Panc1 (cell line): ENCODE data around the gene ETNK1. TPM values are rescaled to one million over a fixed set of nuclear protein-coding genes. Genes with fewer than 3 reads are reported as not detected.
"Not testable (repeated sequence)": the region's sequence is repeated elsewhere in the genome, so short reads cannot be mapped to it uniquely, and the experiment has no call there.

Experiments used
- ATAC-seq: fragments of 200-7000 bp; cut with Tn5 transposase; 2 replicates; pipeline ENCODE4 v1.9.1; 2020; ENCODE audit warnings: mild to moderate bottlenecking, moderate library complexity
- BruUV-seq: library from RNA; stranded (reverse); fragments of 400-500 nt; replicated peaks from 2 replicates; lab custom pipeline; 2021; lab: Mats Ljungman, UMichigan
- CTCF ChIA-PET: fragments of 300-600 bp; sonication (Branson Sonifier 250); formaldehyde crosslinking; loops from one replicate; lab custom pipeline; 2022; ENCODE audit warnings: antibody characterized with exemption; lab: Charles Lee
- POLR2A ChIA-PET: fragments of 300-600 bp; sonication (Branson Sonifier 250); formaldehyde crosslinking; loops from one replicate; lab custom pipeline; 2022; ENCODE audit warnings: antibody characterized with exemption; lab: Charles Lee
- DNase-seq: peaks from one replicate; pipeline ENCODE4 v3.0.0-alpha.2; 2010; ENCODE audit warnings: low read depth, low spot score
- H3K27ac ChIP-seq: 2 replicates; pipeline ENCODE4 v1.5.1; 2011; ENCODE audit warnings: mild to moderate bottlenecking, low read length, inconsistent platforms
- H3K27me3 ChIP-seq: fragments of 200-500 bp; sonication (Bioruptor generic); 2 replicates; pipeline ENCODE4 v1.6.0; 2014; ENCODE audit warnings: low read length, inconsistent platforms; ENCODE audit not compliant: control insufficient read depth, insufficient read depth
- H3K36me3 ChIP-seq: fragments of 200-500 bp; sonication (Bioruptor generic); 2 replicates; pipeline ENCODE4 v1.5.1; 2014; ENCODE audit warnings: inconsistent platforms, mild to moderate bottlenecking, low read length, moderate library complexity; ENCODE audit not compliant: control insufficient read depth, insufficient read depth
- H3K4me1 ChIP-seq: 2 replicates; pipeline ENCODE4 v1.5.1; 2011; ENCODE audit warnings: inconsistent platforms, mild to moderate bottlenecking, low read length, moderate library complexity; ENCODE audit not compliant: control insufficient read depth, insufficient read depth
- H3K4me3 ChIP-seq, 2 experiments: 2 replicates each; pipeline ENCODE4 v1.5.1; 2011 to 2012; ENCODE audit warnings: low read depth in 2 of 2, low read length in 2 of 2, mild to moderate bottlenecking in 2 of 2, inconsistent platforms in 1 of 2, moderate library complexity in 1 of 2
- H3K9me3 ChIP-seq: fragments of 200-500 bp; sonication (Bioruptor generic); 2 replicates; pipeline ENCODE4 v1.5.1; 2014; ENCODE audit warnings: low read depth, mild to moderate bottlenecking, inconsistent platforms, low read length, moderate library complexity; ENCODE audit not compliant: control insufficient read depth, insufficient read depth
- POLR2AphosphoS5 ChIP-seq: IDR thresholded peaks from 2 replicates; pipeline ENCODE4 v1.6.1; 2012; ENCODE audit warnings: mild to moderate bottlenecking, low read depth, low read length, moderate library complexity
- SIN3A ChIP-seq: IDR thresholded peaks from 2 replicates; pipeline ENCODE4 v1.6.1; 2012; ENCODE audit warnings: low read depth, mild to moderate bottlenecking, low read length, moderate library complexity, borderline replicate concordance; ENCODE audit not compliant: insufficient read depth
- TCF7L2 ChIP-seq: IDR thresholded peaks from 2 replicates; pipeline ENCODE4 v1.6.1; 2011; ENCODE audit warnings: mild to moderate bottlenecking, low read depth, low read length, inconsistent platforms
- in situ Hi-C: cut with HindIII; loops from 2 replicates; pipeline ENCODE4 v1.10.0; 2016; ENCODE audit warnings: low sequenced_read_pairs, low pct_unique_long_range_greater_than_20kb
- intact Hi-C: fragments of 100-400 bp; cut with micrococcal nuclease; formaldehyde crosslinking; loops from one replicate; pipeline ENCODE4 v1.10.0; 2022; ENCODE audit not compliant: unreplicated experiment
- total RNA-seq: library from RNA; stranded (reverse); gene quantifications from one replicate; pipeline ENCODE4 v1.2.1, GENCODE V29; 2021; ENCODE audit not compliant: unreplicated experiment
- TF ChIP-seq, protein P1 (sequence below): fragments of 450-650 bp; IDR thresholded peaks from 2 replicates; pipeline ENCODE4 v1.5.1; 2017; ENCODE audit warnings: mild to moderate bottlenecking
- TF ChIP-seq, protein P2 (sequence below), 2 experiments: IDR thresholded peaks; 2 replicates each; pipeline ENCODE4 v1.6.1; 2011 to 2012; ENCODE audit warnings: low read depth in 2 of 2, control low read depth in 1 of 2, low read length in 1 of 2, mild to moderate bottlenecking in 1 of 2, moderate library complexity in 1 of 2; ENCODE audit not compliant: insufficient read depth in 1 of 2

ETNK1 gene
- total RNA-seq, 1 experiment from 2014 or later, result 43.1 TPM

GRCh38 chr12:22593864-22594263 is 31.1 kb upstream of the ETNK1 start:
- BruUV-seq, result no TSS peak
- ChIA-PET POLR2A (no interaction called here), CTCF (no interaction called here)
- in situ Hi-C loops, result no loop called here
- Histone ChIP-seq H3K27me3 (no peaks in the 10 kb centered on the region), H3K4me1 (no peaks in the 10 kb centered on the region), H3K36me3 (no peaks in the 10 kb centered on the region), H3K4me3 (no peak overlapping the region), H3K9me3 (no peaks in the 10 kb centered on the region), H3K27ac (no peak overlapping the region)
- intact Hi-C loops, result no loop called here
- ATAC-seq, result no peak
- DNase-seq, result no peak
- TF ChIP-seq, protein P1, sequence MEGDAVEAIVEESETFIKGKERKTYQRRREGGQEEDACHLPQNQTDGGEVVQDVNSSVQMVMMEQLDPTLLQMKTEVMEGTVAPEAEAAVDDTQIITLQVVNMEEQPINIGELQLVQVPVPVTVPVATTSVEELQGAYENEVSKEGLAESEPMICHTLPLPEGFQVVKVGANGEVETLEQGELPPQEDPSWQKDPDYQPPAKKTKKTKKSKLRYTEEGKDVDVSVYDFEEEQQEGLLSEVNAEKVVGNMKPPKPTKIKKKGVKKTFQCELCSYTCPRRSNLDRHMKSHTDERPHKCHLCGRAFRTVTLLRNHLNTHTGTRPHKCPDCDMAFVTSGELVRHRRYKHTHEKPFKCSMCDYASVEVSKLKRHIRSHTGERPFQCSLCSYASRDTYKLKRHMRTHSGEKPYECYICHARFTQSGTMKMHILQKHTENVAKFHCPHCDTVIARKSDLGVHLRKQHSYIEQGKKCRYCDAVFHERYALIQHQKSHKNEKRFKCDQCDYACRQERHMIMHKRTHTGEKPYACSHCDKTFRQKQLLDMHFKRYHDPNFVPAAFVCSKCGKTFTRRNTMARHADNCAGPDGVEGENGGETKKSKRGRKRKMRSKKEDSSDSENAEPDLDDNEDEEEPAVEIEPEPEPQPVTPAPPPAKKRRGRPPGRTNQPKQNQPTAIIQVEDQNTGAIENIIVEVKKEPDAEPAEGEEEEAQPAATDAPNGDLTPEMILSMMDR, result no peak
- no peak for TF ChIP-seq TCF7L2
- TF ChIP-seq, protein P2, sequence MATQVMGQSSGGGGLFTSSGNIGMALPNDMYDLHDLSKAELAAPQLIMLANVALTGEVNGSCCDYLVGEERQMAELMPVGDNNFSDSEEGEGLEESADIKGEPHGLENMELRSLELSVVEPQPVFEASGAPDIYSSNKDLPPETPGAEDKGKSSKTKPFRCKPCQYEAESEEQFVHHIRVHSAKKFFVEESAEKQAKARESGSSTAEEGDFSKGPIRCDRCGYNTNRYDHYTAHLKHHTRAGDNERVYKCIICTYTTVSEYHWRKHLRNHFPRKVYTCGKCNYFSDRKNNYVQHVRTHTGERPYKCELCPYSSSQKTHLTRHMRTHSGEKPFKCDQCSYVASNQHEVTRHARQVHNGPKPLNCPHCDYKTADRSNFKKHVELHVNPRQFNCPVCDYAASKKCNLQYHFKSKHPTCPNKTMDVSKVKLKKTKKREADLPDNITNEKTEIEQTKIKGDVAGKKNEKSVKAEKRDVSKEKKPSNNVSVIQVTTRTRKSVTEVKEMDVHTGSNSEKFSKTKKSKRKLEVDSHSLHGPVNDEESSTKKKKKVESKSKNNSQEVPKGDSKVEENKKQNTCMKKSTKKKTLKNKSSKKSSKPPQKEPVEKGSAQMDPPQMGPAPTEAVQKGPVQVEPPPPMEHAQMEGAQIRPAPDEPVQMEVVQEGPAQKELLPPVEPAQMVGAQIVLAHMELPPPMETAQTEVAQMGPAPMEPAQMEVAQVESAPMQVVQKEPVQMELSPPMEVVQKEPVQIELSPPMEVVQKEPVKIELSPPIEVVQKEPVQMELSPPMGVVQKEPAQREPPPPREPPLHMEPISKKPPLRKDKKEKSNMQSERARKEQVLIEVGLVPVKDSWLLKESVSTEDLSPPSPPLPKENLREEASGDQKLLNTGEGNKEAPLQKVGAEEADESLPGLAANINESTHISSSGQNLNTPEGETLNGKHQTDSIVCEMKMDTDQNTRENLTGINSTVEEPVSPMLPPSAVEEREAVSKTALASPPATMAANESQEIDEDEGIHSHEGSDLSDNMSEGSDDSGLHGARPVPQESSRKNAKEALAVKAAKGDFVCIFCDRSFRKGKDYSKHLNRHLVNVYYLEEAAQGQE (IDR thresholded peaks at IDR 0.05; ENCODE audit: insufficient read depth in 1 of 2, low read depth in 2 of 2, low read length in 1 of 2), result no peak
- TF ChIP-seq POLR2AphosphoS5, result no peak
- no peak for TF ChIP-seq SIN3A

DNA sequence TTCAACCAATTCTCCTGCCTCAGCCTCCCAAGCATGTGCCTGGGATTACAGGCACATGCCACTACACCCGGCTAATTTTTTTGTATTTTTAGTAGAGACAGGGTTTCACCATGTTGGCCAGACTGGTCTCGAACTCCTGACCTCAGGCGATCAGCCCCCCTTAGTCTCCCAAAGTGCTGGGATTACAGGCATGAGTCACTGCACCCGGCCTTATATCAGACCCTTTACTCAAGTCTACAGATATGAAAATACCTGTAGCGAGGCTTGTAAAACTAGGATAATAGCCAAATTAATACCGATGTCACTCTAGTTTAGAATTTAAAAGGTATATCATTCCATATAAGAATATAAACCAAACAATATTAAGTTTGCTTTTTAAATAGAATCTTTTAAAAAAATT is 27.4 kb upstream of the ETNK1 start:
- intact Hi-C loops, result not testable (repeated sequence)

GRCh38 chr12:22598141-22598762 is 26.7 kb upstream of the ETNK1 start:
- no TSS peak for BruUV-seq
- in situ Hi-C loops (no loop called here), intact Hi-C loops (no loop called here)
- no peak for DNase-seq
- Histone ChIP-seq H3K9me3 (no peaks in the 10 kb centered on the region), H3K36me3 (no peaks in the 10 kb centered on the region), H3K27me3 (no peaks in the 10 kb centered on the region), H3K4me1 (no peaks in the 10 kb centered on the region), H3K27ac (no peak overlapping the region), H3K4me3 (no peak overlapping the region)
- no peak for TF ChIP-seq POLR2AphosphoS5
- TF ChIP-seq SIN3A, result no peak
- TF ChIP-seq, protein P2 (IDR thresholded peaks at IDR 0.05; ENCODE audit: insufficient read depth in 1 of 2, low read depth in 2 of 2, low read length in 1 of 2), result no peak
- ChIA-PET POLR2A (no interaction called here), CTCF (no interaction called here)
- ATAC-seq, result no peak

More for the DNA sequence above, 27.4 kb upstream of the ETNK1 start:
- H3K36me3 ChIP-seq, CTCF ChIA-PET, in situ Hi-C loops, H3K4me3 ChIP-seq, ATAC-seq, BruUV-seq, H3K9me3 ChIP-seq, H3K27me3 ChIP-seq, POLR2A ChIA-PET, DNase-seq, H3K4me1 ChIP-seq, H3K27ac ChIP-seq: not testable (repeated sequence)
